Renal cortical epithelial cell (primary cell): ENCODE results near the gene ZFP69B. TPM values are rescaled to one million over a fixed set of nuclear protein-coding genes. Genes with fewer than 3 reads are reported as not detected.
"Not testable (repeated sequence)": the region's sequence is repeated elsewhere in the genome, so short reads cannot be mapped to it uniquely, and the experiment has no call there.

Experiments used
- DNase-seq: peaks from one replicate; pipeline ENCODE4 v3.0.0-alpha.2; 2011; ENCODE audit warnings: low read depth
- total RNA-seq: library from RNA; depleted of rRNA; stranded (reverse); fragments of >200 nt; gene quantifications from 2 replicates; pipeline ENCODE4 v1.2.3, GENCODE V29; 2014

ZFP69B gene
- total RNA-seq, 1 donor from 2014 or later, result 4.9 TPM

DNA sequence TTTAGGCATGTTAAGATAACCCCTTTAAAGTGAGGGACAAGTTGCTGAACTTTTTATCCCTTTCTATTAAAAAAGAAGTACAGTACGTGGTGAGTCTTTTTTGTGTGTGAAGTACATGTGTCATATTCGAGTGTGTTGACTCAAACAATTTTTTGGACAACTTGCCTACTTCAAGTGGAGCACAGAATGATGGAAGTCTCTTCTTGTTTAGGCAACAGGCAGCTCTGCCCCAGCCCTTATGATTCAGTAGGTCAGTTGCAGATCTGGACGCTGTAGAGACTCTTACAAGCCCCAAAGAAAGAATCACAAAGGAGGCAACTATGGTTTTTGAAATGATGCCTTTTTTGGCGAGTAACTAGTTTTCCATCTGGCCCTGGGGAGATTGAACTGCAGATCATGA lies 14.4 kb upstream of the ZFP69B start:
- no peak for DNase-seq

GRCh38 chr1:40438391-40439015 lies 11.8 kb upstream of the ZFP69B start:
- DNase-seq, result peak; percentile 6

DNA sequence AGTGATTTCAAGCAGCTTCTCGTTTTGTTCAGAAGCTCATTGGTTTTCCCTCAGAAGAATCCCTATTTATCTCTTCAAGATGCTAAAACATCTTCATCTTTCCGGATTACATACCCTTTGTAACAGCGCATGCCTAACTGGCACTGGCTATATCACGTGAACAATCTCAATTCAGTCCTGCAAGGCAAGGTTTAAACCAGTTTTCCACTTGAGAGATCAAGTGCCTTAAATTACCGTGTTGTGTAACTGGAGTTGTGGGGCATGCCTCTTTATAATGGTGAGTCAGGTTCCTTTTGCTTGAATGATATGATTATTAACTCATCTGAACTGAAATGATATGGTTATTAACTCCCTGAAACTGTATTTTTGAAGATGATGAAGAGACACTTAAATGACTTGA lies 11.0 kb upstream of the ZFP69B start:
- DNase-seq, result peak; percentile 78

DNA sequence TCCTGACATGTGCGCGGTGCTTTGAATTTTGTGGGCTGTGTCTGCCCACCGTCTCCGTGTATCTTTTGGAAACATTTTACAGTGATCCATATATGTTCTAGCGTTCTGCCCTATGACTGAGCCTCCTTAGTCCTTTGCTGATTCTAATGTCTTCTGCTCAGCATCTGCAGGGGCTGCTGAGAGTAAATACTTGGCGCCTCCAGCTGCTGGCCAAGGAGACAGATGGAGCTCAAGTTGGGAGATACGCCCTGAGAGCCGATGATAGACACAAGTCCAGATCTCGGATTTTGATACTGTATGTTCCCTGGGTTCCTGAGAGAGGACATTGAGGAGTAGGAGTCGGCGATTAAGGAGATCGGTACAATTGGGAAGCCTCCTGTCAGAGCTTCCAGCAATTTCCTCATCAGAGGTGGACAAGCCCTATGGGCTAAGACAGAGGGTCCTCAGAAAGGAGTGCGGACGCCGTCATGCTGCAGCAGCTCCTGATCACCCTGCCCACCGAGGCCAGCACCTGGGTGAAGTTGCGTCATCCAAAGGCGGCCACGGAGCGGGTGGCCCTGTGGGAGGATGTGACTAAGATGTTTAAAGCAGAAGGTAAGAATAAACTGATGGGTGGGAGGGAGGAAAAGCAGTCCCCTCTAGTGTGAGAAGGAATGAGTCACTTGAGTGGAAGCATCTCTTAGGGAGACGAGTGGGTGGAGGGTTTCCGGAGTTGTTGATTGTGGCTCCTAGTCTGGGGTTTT lies 390 bp downstream of the ZFP69B start:
- DNase-seq, result peak; percentile 84

DNA sequence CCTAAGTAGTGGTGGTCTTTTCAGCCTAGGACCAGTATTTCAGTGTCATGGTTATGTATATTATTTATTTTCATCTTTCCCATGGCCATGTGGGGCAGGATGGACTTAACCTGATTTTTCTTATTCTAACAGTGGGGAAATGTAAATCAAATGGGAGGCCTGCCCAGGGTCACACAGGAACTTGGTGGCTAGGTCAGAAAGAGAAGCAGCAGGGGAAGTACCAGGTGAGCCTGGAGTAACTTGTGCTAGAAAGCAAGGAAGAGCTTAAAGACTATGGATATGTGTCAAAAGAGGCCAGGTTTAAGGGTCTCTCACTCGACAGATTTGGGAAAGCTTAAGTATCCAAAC lies 936 bp downstream of the ZFP69B start:
- DNase-seq, result no peak

- DNase-seq, result no peak
Measured at GRCh38 chr1:40454873-40455272, 4.6 kb downstream of the ZFP69B start.

DNA sequence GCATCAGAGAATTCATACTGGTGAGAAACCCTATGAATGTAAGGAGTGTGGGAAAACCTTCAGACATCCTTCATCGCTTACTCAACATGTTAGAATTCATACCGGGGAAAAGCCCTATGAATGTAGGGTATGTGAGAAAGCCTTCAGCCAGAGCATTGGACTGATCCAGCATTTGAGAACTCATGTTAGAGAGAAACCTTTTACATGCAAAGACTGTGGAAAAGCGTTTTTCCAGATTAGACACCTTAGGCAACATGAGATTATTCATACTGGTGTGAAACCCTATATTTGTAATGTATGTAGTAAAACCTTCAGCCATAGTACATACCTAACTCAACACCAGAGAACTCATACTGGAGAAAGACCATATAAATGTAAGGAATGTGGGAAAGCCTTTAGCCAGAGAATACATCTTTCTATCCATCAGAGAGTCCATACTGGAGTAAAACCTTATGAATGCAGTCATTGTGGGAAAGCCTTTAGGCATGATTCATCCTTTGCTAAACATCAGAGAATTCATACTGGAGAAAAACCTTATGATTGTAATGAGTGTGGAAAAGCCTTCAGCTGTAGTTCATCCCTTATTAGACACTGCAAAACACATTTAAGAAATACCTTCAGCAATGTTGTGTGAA lies 12.8 kb downstream of the ZFP69B start:
- no peak for DNase-seq

DNA sequence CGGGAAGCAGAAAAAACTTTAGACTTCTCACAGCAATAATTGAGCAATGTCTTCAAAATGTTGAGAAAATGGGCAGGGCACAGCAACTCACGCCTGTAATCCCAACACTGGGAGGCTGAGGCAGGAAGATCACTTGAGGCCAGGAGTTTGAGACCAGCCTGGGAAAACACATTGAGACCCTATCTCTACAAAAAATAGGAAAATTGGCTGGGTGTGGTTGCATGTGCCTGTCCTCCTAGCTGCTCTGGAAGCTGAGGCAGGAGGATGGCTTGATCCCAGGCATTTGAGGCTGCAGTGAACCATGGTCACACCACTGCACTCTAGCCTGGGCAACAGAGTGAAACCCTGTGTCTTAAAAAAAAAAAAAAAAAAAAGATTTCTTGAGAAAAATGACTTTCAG lies 19.1 kb downstream of the ZFP69B start:
- no peak for DNase-seq

GRCh38 chr1:40475268-40475667 lies 25.0 kb downstream of the ZFP69B start:
- DNase-seq, result no peak

- DNase-seq, result no peak
Measured at GRCh38 chr1:40476924-40477677, 26.8 kb downstream of the ZFP69B start, which contains the start of gene ZFP69. ZFP69 (plus strand) TSS chr1:40477290; CDS start chr1:40479362, 2,072 bp downstream.

DNA sequence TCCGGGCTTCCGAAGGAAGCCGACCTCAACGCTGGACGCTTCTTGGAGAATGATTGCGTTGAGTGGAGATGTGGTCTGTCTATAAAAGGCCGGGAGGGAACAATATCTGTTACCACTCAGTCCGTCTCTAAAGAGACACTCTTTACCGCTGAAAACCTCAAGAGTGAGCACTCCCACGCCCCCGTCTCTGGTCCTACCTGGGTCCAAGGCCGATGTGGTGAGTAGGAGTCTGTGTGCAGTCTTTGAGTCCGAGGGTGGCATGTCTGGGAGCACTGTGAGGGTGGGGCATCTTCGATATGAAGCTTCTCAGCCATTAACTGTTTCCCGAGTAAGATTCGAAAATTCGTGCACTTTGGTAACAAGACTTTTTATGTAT lies 27.4 kb downstream of the ZFP69B start:
- DNase-seq, result no peak

- DNase-seq, result no peak
Measured at GRCh38 chr1:40478276-40478675, 28.0 kb downstream of the ZFP69B start.

- no peak for DNase-seq
Measured at GRCh38 chr1:40479156-40479555, 28.9 kb downstream of the ZFP69B start.

- no peak for DNase-seq
Measured at GRCh38 chr1:40495315-40495903, 45.1 kb downstream of the ZFP69B start.

- not testable (repeated sequence) for DNase-seq
Measured at GRCh38 chr1:40502651-40503050, 52.4 kb downstream of the ZFP69B start.

- no peak for DNase-seq
Measured at GRCh38 chr1:40507973-40508372, 57.7 kb downstream of the ZFP69B start.

GRCh38 chr1:40508375-40509341 lies 58.4 kb downstream of the ZFP69B start, which contains the start of gene EXO5:
EXO5 (plus strand) TSS chr1:40508767; CDS start chr1:40514545, 5,778 bp downstream.
- DNase-seq, result peak; percentile 36
